GM12864 (cell line): ENCODE measurements around the gene CLMN.

Experiments
- DNase-seq: peaks from one replicate; pipeline ENCODE4 v3.0.0-alpha.2; 2011; ENCODE audit warnings: low read depth
- H3K4me3 ChIP-seq: 2 replicates; pipeline ENCODE4 v1.5.1; 2011; ENCODE audit warnings: mild to moderate bottlenecking, low read depth, low read length, control low read depth
- TF ChIP-seq, protein P1 (sequence below): IDR thresholded peaks from 2 replicates; pipeline ENCODE4 v1.5.1; 2011; ENCODE audit warnings: low read depth, mild to moderate bottlenecking, moderate library complexity, low read length, control low read depth, inconsistent platforms; ENCODE audit errors: missing control alignments

The CLMN gene

DNA sequence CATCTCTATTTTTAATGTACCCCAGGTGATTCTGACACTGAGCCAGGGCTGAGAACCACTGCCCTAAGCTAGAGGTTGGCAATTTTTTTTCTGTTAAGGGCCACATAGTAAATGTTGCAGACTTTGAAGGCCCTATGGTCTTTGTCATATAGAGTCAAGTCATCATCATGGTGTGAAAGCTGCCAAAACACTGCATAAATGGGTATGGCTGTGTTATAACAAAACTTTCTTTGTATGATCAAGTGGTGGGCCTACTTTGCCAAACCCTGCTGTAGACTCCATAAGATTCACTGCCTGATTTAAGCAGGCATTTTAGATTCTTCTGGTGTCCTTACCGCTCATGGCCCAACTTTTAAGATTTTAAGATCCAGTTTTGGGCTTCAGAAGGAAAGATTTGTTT, 76.8 kb downstream of the CLMN start:
- TF ChIP-seq, protein P1, sequence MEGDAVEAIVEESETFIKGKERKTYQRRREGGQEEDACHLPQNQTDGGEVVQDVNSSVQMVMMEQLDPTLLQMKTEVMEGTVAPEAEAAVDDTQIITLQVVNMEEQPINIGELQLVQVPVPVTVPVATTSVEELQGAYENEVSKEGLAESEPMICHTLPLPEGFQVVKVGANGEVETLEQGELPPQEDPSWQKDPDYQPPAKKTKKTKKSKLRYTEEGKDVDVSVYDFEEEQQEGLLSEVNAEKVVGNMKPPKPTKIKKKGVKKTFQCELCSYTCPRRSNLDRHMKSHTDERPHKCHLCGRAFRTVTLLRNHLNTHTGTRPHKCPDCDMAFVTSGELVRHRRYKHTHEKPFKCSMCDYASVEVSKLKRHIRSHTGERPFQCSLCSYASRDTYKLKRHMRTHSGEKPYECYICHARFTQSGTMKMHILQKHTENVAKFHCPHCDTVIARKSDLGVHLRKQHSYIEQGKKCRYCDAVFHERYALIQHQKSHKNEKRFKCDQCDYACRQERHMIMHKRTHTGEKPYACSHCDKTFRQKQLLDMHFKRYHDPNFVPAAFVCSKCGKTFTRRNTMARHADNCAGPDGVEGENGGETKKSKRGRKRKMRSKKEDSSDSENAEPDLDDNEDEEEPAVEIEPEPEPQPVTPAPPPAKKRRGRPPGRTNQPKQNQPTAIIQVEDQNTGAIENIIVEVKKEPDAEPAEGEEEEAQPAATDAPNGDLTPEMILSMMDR = no peak
- no peak overlapping the region for H3K4me3 ChIP-seq
- no peak for DNase-seq

DNA sequence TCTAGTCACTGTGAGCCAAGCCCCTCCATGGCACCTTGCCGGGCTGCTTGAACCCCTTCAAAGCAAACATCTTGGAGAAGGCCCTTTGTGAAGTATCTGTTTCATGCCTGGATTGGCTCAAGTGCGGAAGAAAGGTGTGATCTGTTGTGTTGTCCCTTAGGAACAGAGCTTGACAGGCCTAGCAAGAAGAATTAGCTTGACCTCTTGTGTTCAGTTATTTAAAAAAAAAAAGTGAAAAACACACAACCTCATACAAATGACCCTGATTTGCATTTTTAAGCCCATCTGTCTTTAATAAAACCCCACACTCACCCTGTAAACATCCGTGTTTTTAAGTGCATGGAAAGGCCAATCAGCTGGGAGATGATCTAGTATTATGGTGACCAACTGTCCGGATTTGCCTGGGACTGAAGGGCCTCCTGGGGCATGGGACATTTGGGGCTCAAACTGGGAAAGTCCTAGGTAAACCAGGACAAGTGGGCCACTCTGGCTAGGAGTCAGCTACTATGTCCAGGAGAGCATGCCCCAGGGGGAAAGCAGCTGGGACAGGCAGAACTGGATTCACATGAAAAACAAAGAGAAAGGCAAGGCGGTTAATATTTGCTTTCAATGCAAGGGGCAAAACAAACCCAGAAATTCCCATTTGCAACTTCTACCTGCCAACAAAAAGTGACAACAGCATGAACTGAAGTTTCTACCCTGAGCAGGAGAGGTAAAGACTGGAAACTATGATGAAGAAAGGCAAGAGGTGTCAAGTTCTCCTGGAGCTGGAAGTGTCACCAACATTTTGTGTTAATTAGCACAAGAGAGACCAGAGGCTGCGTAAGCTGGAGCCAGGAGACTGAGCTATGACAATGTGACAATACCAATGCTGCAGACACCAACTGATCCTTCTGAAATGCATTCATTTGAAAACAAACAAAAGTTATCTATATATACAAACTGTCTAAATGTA, 78.6 kb downstream of the CLMN start:
- no peak overlapping the region for H3K4me3 ChIP-seq
- no peak for DNase-seq
- TF ChIP-seq, protein P1 = no peak

DNA sequence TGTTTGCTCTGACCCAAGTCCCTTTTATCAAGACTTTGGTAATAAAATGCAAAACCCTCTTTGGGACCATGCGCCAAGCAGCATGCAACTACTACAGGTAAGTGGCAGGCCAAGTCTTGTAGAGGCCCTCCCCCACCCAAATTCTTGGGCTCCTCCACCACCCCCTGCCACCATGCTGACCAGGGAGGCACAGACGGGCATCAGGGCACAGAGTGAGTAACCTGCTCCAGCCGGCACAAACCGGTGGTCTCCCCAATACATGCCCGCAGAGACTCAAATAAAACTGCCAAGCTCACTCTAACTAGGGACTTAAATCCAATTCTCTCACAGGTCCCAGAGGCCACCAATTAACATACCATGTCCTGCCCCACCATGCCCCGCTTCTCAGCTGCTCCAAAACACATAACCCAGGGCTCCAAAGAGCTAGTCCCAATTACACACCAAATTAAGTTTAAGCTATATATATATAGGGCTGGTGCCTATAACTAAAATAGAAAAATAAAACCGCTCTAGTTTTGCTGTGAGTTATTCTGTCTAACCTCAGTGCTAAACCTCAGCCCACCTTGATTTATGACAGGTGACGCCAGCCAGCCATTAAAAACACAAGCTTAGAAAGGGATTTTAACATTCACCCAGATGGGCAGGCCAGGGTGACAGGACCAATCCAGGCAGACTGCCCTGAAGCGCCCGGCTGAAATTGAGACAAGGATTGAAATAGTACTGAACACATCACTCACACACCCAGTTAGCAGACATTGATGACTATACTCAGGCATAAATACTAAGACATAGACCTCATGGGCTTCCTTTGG, 81.0 kb downstream of the CLMN start:
- H3K4me3 ChIP-seq = no peak overlapping the region
- TF ChIP-seq, protein P1 = no peak
- DNase-seq = no peak

DNA sequence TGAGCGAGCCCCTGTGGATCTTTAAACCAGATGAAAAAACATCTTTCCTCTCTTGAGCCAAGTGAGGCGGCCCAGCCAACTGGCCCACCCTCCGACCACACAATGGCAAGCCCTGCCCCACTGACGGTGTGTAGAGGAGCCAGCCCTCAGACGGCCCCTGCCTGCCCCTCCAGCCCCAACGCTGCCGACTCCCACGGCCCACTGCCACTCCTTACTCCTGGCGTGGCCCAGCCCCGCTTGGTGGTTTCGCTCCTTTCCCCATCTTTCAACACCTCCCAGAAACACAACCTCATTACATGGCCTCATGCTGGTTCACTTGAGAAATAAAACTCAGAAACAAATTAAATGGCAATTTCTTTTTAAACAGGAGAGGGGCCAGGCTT, 81.8 kb downstream of the CLMN start:
- no peak for DNase-seq
- TF ChIP-seq, protein P1 = no peak
- H3K4me3 ChIP-seq = no peak overlapping the region

DNA sequence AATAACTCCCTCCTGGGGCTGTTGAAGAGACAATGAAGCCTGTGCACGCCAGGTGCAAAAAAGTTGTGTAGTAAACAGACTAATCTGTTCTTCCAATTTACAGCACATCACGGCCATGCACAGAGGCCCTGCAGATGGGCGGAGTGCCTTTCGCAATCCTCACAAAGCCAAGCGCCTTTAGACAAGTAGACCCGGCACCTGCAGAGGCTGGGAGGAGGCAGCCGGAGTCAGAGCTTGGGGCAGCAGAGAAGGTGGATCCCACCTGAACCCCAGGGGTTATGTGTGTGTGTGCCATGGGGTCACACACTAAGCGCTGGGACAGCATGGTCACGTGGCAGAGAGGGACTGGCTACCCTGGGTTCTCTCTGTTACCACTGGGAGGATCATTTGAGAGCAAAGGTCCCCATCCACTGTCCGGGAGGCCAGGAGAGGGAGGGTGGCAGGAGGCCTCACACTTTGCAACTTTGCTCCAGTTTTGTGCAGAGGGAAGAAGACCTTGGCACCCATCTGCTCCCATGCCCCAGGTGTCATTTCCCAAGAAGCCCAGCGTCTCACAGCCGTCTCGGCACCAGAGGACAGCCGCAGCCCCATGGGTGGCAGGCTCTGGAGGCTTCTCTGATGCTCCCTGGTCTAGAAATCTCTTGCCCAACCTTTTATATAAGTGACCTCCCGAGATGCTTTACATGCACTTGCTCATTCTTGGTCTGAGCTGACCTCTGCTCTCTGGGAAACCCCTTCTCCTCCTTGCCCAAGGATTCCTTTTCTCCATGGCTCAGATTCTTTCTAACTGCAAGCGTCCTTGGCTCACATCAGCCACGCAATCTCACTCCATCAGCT, 82.4 kb downstream of the CLMN start:
- TF ChIP-seq, protein P1 = no peak
- no peak overlapping the region for H3K4me3 ChIP-seq
- no peak for DNase-seq

DNA sequence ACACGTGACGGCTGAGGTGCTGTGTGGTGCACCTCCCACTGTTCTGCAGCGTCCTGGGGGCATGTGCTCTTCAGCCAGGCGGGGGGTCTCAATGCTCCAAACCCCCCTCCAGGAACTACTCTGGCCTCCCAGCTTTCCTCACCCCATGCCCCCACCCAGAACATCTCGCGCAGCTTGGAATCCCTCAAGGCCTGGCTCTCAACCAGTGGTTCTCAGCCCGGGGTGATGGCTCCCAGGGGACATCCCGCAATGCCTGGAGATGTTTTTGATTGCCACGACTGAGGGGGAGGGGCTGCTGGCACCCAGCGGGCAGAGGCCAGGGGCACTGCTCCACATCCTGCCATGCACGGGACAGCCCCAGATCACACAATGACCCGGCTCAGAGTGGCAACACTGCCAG, 83.5 kb downstream of the CLMN start:
- no peak for DNase-seq
- H3K4me3 ChIP-seq = no peak overlapping the region
- TF ChIP-seq, protein P1 = no peak
